Measurements from ENCODE around the gene RILP.

DNA sequence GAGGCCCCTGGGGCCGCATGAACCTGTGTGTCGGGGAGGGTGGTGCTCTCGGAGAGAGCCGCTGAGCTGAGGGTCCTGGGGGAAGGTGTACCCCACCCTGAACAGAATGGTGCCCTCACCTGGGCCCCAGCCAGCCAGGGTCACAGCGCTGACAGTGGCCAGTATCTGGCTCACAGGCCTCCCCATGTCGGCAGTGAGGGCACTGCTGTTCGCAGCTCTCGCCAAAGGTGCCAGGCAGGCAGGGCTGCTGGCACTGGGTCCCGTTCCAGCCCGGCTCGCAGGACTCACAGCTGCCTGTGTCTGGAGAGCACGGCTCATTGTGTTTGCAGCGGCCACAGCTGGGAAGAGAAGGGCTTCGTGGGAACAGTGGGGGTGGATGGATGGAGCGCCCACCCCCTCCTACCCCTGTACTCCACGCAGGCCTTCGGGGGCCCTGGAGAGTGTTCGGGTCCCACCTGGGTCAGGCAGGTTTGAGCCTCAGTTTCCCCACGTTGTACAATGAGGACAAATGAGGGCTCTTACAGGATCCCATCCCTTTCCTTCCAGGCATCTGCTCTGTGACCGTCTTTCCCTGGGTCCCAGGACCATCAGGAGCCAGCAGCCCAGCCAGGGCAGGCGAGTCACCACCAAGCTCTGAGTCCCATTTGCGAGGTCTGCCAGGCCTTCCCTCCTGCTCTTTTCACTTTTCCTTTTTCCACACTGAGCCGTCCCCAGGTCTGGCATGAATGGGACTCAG, 9.2 kb downstream of the RILP start:
- TF ChIP-seq POLR2A (IDR thresholded peaks at IDR 0.05; ENCODE audit: low read depth, low read length) (no peak), BHLHE40 (IDR thresholded peaks at IDR 0.05; ENCODE audit: low read depth, low read length) (no peak), RFX5 (IDR thresholded peaks at IDR 0.05; ENCODE audit: low read depth, low read length) (no peak), SMC3 (IDR thresholded peaks at IDR 0.05; ENCODE audit: low read depth, low read length) (no peak), CEBPB (IDR thresholded peaks at IDR 0.05; ENCODE audit: low read depth, low read length) (no peak), RCOR1 (IDR thresholded peaks at IDR 0.05; ENCODE audit: insufficient replicate concordance, low read length) (no peak), RAD21 (IDR thresholded peaks at IDR 0.05; ENCODE audit: low read length) (no peak), CHD1 (IDR thresholded peaks at IDR 0.05; ENCODE audit: low read depth, low read length) (no peak), MXI1 (IDR thresholded peaks at IDR 0.05; ENCODE audit: borderline replicate concordance, low read depth, low read length) (no peak), MAZ (IDR thresholded peaks at IDR 0.05; ENCODE audit: borderline replicate concordance, low read depth, low read length) (no peak)
- TF ChIP-seq, protein P1, sequence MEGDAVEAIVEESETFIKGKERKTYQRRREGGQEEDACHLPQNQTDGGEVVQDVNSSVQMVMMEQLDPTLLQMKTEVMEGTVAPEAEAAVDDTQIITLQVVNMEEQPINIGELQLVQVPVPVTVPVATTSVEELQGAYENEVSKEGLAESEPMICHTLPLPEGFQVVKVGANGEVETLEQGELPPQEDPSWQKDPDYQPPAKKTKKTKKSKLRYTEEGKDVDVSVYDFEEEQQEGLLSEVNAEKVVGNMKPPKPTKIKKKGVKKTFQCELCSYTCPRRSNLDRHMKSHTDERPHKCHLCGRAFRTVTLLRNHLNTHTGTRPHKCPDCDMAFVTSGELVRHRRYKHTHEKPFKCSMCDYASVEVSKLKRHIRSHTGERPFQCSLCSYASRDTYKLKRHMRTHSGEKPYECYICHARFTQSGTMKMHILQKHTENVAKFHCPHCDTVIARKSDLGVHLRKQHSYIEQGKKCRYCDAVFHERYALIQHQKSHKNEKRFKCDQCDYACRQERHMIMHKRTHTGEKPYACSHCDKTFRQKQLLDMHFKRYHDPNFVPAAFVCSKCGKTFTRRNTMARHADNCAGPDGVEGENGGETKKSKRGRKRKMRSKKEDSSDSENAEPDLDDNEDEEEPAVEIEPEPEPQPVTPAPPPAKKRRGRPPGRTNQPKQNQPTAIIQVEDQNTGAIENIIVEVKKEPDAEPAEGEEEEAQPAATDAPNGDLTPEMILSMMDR (conservative IDR thresholded peaks at IDR 0.05; ENCODE audit: low read depth, low read length), result no peak
- TF ChIP-seq, protein P2, sequence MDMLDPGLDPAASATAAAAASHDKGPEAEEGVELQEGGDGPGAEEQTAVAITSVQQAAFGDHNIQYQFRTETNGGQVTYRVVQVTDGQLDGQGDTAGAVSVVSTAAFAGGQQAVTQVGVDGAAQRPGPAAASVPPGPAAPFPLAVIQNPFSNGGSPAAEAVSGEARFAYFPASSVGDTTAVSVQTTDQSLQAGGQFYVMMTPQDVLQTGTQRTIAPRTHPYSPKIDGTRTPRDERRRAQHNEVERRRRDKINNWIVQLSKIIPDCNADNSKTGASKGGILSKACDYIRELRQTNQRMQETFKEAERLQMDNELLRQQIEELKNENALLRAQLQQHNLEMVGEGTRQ (IDR thresholded peaks at IDR 0.05; ENCODE audit: low read depth, low read length), result no peak
- TF ChIP-seq, protein P3, sequence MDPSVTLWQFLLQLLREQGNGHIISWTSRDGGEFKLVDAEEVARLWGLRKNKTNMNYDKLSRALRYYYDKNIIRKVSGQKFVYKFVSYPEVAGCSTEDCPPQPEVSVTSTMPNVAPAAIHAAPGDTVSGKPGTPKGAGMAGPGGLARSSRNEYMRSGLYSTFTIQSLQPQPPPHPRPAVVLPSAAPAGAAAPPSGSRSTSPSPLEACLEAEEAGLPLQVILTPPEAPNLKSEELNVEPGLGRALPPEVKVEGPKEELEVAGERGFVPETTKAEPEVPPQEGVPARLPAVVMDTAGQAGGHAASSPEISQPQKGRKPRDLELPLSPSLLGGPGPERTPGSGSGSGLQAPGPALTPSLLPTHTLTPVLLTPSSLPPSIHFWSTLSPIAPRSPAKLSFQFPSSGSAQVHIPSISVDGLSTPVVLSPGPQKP (IDR thresholded peaks at IDR 0.05; ENCODE audit: borderline replicate concordance, low read depth, low read length), result no peak

Data from IMR-90 (cell line).